22Rv1 (cell line): ENCODE data around the gene YES1.

Experiments used
- H3K27ac ChIP-seq: fragments of 450-650 bp; 2 replicates; pipeline ENCODE4 v1.5.1; 2017
- ZFX ChIP-seq: fragments of 450-650 bp; IDR thresholded peaks from 2 replicates; pipeline ENCODE4 v1.6.1; 2017; ENCODE audit warnings: antibody characterized with exemption, borderline replicate concordance
- TF ChIP-seq, protein P1 (sequence below): fragments of 450-650 bp; IDR thresholded peaks from 2 replicates; pipeline ENCODE4 v1.5.1; 2017; ENCODE audit warnings: mild to moderate bottlenecking

Gene YES1

GRCh38 chr18:820591-821165 is 8.6 kb upstream of the YES1 start:
- no peak overlapping the region for H3K27ac ChIP-seq
- TF ChIP-seq, protein P1, sequence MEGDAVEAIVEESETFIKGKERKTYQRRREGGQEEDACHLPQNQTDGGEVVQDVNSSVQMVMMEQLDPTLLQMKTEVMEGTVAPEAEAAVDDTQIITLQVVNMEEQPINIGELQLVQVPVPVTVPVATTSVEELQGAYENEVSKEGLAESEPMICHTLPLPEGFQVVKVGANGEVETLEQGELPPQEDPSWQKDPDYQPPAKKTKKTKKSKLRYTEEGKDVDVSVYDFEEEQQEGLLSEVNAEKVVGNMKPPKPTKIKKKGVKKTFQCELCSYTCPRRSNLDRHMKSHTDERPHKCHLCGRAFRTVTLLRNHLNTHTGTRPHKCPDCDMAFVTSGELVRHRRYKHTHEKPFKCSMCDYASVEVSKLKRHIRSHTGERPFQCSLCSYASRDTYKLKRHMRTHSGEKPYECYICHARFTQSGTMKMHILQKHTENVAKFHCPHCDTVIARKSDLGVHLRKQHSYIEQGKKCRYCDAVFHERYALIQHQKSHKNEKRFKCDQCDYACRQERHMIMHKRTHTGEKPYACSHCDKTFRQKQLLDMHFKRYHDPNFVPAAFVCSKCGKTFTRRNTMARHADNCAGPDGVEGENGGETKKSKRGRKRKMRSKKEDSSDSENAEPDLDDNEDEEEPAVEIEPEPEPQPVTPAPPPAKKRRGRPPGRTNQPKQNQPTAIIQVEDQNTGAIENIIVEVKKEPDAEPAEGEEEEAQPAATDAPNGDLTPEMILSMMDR, result no peak
- TF ChIP-seq ZFX, result no peak

DNA sequence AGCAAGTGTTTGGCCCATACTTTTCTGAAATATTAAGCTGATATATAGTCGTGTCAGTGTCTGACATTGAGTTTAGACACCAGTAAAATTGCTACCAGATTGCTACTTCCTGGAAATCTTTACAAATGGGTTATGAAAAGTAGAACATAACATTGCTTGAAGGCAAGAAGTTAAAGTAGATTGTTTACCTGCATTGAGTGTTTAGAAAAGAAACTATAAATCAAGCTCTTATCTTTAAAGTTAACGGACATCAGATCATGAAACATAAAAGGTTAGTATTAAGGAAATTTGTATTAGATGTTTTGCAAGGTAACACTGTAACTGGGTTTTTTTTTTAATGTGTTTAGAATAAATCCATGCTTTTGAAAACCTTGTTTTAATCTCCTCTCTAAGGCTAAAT is 4.8 kb upstream of the YES1 start:
- H3K27ac ChIP-seq, result no peak overlapping the region
- TF ChIP-seq, protein P1, result no peak
- TF ChIP-seq ZFX, result no peak

DNA sequence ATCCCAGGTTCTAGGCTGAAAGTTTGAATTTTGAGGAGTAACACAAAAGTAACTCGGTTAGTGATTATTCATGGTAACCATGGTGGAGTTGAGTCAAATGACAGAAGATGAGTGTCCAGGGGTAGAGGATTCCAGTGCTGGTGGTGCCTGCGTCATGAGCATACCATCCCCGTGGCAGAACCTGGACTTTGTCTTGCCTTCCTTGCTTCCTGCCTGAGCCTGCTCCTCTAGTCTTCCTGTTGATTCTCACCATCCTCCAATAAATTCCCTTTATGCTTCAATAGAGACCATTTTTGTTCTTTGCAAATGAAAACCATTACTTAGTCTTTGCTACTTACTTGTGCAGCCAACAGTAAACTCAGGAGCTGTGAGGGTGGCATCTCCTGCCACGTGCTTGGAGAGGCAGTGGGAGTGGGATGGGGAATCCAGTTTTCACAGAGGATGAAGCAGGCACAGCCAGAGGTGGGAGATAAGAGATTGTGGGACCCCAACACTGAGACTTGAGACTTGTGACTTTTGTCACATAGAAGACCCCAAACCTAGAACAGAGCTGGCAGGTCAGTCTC is 4.1 kb upstream of the YES1 start:
- no peak for TF ChIP-seq ZFX
- TF ChIP-seq, protein P1, result no peak
- no peak overlapping the region for H3K27ac ChIP-seq

GRCh38 chr18:815353-815752 is 3.3 kb upstream of the YES1 start:
- no peak for TF ChIP-seq ZFX
- TF ChIP-seq, protein P1, result no peak
- no peak overlapping the region for H3K27ac ChIP-seq

- TF ChIP-seq, protein P1, result no peak
- no peak for TF ChIP-seq ZFX
- no peak overlapping the region for H3K27ac ChIP-seq
Observed at GRCh38 chr18:814300-815084, 2.5 kb upstream of the YES1 start.

DNA sequence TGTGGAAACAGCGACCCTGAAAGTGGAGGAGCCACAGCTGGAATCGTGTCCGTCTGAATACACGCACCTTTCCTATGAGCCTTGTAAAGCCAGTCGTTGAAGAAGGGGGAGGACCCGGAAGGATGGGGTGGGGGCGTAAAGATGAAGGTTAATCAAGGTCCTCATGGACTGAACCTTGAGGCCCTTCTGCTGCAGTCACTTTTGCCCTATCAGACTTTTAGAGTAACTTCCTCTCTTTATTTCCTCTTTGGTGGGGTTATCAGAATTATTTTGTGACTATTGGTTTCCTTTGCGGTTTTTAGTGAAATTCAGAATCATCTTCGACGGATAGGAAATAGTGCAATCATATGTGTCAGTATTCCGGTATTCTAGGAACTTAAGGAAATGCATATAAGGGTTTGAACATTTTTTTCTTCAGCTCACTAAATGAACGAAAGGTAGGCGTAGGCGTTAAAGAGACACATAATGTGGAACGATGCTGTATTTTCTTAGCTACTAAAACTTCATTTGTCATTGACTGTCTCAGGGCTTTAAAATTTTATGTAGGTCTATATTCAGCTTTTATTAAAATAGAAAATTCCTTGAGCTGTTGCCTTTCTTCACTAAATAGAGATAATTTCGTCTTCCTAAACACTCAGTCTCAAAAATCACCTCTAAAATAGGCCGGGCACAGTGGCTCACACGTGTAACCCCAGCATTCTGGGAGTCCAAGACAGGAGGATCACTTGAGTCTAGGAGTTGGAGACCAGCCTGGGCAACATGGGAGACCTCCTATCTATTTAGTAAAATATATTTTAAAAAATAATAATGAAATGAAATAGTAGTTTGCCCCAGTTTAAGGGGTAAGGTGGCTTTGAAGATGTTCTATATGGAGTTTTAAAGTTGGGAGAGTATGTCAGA is 1.4 kb upstream of the YES1 start:
- H3K27ac ChIP-seq, result peak overlapping the region; percentile 87
- TF ChIP-seq, protein P1, result no peak
- no peak for TF ChIP-seq ZFX
